ENCODE data around the gene ZNF681.

GRCh38 chr19:23770672-23771250 lies 12.1 kb upstream of the ZNF681 start:
- TF ChIP-seq CTCF (IDR thresholded peaks at IDR 0.05) (no peak), RAD21 (IDR thresholded peaks at IDR 0.05; ENCODE audit: low read length) (no peak)
- TF ChIP-seq, protein P1, sequence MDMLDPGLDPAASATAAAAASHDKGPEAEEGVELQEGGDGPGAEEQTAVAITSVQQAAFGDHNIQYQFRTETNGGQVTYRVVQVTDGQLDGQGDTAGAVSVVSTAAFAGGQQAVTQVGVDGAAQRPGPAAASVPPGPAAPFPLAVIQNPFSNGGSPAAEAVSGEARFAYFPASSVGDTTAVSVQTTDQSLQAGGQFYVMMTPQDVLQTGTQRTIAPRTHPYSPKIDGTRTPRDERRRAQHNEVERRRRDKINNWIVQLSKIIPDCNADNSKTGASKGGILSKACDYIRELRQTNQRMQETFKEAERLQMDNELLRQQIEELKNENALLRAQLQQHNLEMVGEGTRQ (IDR thresholded peaks at IDR 0.05; ENCODE audit: borderline replicate concordance, low read depth, low read length) = no peak

Data from SK-N-SH (cell line).